GM18519 (cell line): ENCODE data around the gene ERC2.
"Not testable (repeated sequence)": the region's sequence is repeated elsewhere in the genome, so short reads cannot be mapped to it uniquely, and the experiment has no call there.

Source experiments
- ATAC-seq: cut with Tn5 transposase; IDR thresholded peaks from one replicate; pipeline ENCODE4 v1.9.1; 2021; ENCODE audit warnings: mild to moderate bottlenecking, moderate library complexity; ENCODE audit not compliant: unreplicated experiment, low FRiP score

Gene ERC2

GRCh38 chr3:56042326-56042951 is 425.8 kb downstream of the ERC2 start:
- ATAC-seq = no peak

GRCh38 chr3:56025326-56025725 is 442.9 kb downstream of the ERC2 start:
- no peak for ATAC-seq

GRCh38 chr3:56023546-56023945 is 444.7 kb downstream of the ERC2 start:
- ATAC-seq = no peak

- no peak for ATAC-seq
Observed at GRCh38 chr3:56022619-56023018, 445.6 kb downstream of the ERC2 start.

GRCh38 chr3:56019490-56020146 is 448.6 kb downstream of the ERC2 start:
- no peak for ATAC-seq

GRCh38 chr3:56015374-56015773 is 452.9 kb downstream of the ERC2 start:
- ATAC-seq = not testable (repeated sequence)

- no peak for ATAC-seq
Observed at GRCh38 chr3:56012721-56013120, 455.5 kb downstream of the ERC2 start.

- no peak for ATAC-seq
Observed at GRCh38 chr3:56005196-56005805, 463.0 kb downstream of the ERC2 start.

- ATAC-seq = no peak
Observed at GRCh38 chr3:56003129-56003528, 465.1 kb downstream of the ERC2 start.

GRCh38 chr3:56001991-56002390 is 466.3 kb downstream of the ERC2 start:
- no peak for ATAC-seq

GRCh38 chr3:56001537-56001936 is 466.7 kb downstream of the ERC2 start:
- ATAC-seq = no peak

GRCh38 chr3:55989366-55989765 is 478.9 kb downstream of the ERC2 start:
- ATAC-seq = no peak

GRCh38 chr3:55988905-55989304 is 479.4 kb downstream of the ERC2 start:
- ATAC-seq = no peak

GRCh38 chr3:55984626-55985025 is 483.6 kb downstream of the ERC2 start:
- ATAC-seq = no peak

GRCh38 chr3:55978953-55979352 is 489.3 kb downstream of the ERC2 start:
- no peak for ATAC-seq

- no peak for ATAC-seq
Observed at GRCh38 chr3:55974421-55975165, 493.7 kb downstream of the ERC2 start.

- no peak for ATAC-seq
Observed at GRCh38 chr3:55969634-55970033, 498.6 kb downstream of the ERC2 start.

GRCh38 chr3:55968331-55968730 is 499.9 kb downstream of the ERC2 start:
- ATAC-seq = no peak

- ATAC-seq = no peak
Observed at GRCh38 chr3:55966566-55966965, 501.7 kb downstream of the ERC2 start.

- ATAC-seq = no peak
Observed at GRCh38 chr3:55965776-55966175, 502.5 kb downstream of the ERC2 start.

- no peak for ATAC-seq
Observed at GRCh38 chr3:55964491-55964985, 503.7 kb downstream of the ERC2 start.
